WTC11 (cell line): Measurements from ENCODE around the gene MITF. TPM values are rescaled to one million over a fixed set of nuclear protein-coding genes. Genes with fewer than 3 reads are reported as not detected.

Experiments
- ATAC-seq: fragments of 200-7000 bp; cut with Tn5 transposase; 2 replicates; pipeline ENCODE4 v1.10.0; 2021; ENCODE audit warnings: mild to moderate bottlenecking, moderate library complexity
- CTCF ChIA-PET: fragments of 300-600 bp; sonication (Branson Sonifier 250); formaldehyde crosslinking; loops from one replicate; lab custom pipeline; 2021; ENCODE audit warnings: antibody characterized with exemption; lab: Charles Lee
- POLR2A ChIA-PET: fragments of 350-600 bp; sonication (Branson Sonifier 250); formaldehyde crosslinking; loops from one replicate; lab custom pipeline; 2021; ENCODE audit warnings: antibody characterized with exemption; lab: Charles Lee
- DNase-seq: peaks from one replicate; pipeline ENCODE4 v3.0.0; 2021; ENCODE audit warnings: low spot score
- H3K27ac Mint-ChIP-seq: 2 replicates; pipeline ENCODE4 v1.8.0; 2021; ENCODE audit warnings: mixed read lengths
- H3K27me3 Mint-ChIP-seq: 2 replicates; pipeline ENCODE4 v1.8.0; 2021; ENCODE audit warnings: low read depth, mild to moderate bottlenecking, moderate library complexity, mixed read lengths
- H3K36me3 Mint-ChIP-seq: 2 replicates; pipeline ENCODE4 v1.8.0; 2021; ENCODE audit warnings: mixed read lengths
- H3K4me1 Mint-ChIP-seq: 2 replicates; pipeline ENCODE4 v1.8.0; 2022; ENCODE audit warnings: mixed read lengths
- H3K4me3 Mint-ChIP-seq: 2 replicates; pipeline ENCODE4 v1.8.0; 2021; ENCODE audit warnings: mild to moderate bottlenecking, moderate library complexity, mixed read lengths
- H3K9me3 Mint-ChIP-seq: 2 replicates; pipeline ENCODE4 v1.8.0; 2021; ENCODE audit warnings: mixed read lengths
- E2F4 ChIP-seq: sonication (generic); formaldehyde crosslinking; IDR thresholded peaks from 2 replicates; pipeline ENCODE4 v1.8.1; 2022; ENCODE audit warnings: low read depth, mild to moderate bottlenecking, moderate library complexity, missing genetic modification reagents, borderline replicate concordance
- GRHL2 ChIP-seq: fragments of 250-450 bp; sonication (Bioruptor Pico); IDR thresholded peaks from 2 replicates; pipeline ENCODE4 v1.8.0; 2022; ENCODE audit warnings: mild to moderate bottlenecking, moderate library complexity; ENCODE audit not compliant: insufficient replicate concordance, severe bottlenecking
- GTF2I ChIP-seq: fragments of 250-450 bp; sonication (Bioruptor Pico); conservative IDR thresholded peaks from 2 replicates; pipeline ENCODE4 v1.4.0; 2021; ENCODE audit warnings: mild to moderate bottlenecking
- HMGXB4 ChIP-seq: sonication (generic); formaldehyde crosslinking; IDR thresholded peaks from 2 replicates; pipeline ENCODE4 v1.8.1; 2023; ENCODE audit warnings: mild to moderate bottlenecking, moderate library complexity, missing genetic modification reagents
- KAT7 ChIP-seq: sonication (generic); formaldehyde crosslinking; IDR thresholded peaks from 2 replicates; pipeline ENCODE4 v1.8.1; 2023; ENCODE audit warnings: missing genetic modification reagents, mild to moderate bottlenecking, borderline replicate concordance
- PRRX2 ChIP-seq: fragments of 250-450 bp; sonication (Bioruptor Pico); IDR thresholded peaks from 2 replicates; pipeline ENCODE4 v1.8.0; 2021; ENCODE audit warnings: mild to moderate bottlenecking
- RELA ChIP-seq: sonication (generic); formaldehyde crosslinking; IDR thresholded peaks from 2 replicates; pipeline ENCODE4 v1.8.1; 2022; ENCODE audit warnings: missing genetic modification reagents, mild to moderate bottlenecking, borderline replicate concordance
- USF1 ChIP-seq: sonication (generic); formaldehyde crosslinking; IDR thresholded peaks from 2 replicates; pipeline ENCODE4 v1.8.0; 2022; ENCODE audit warnings: mild to moderate bottlenecking, missing genetic modification reagents
- ZNF138 ChIP-seq: sonication (generic); formaldehyde crosslinking; conservative IDR thresholded peaks from 2 replicates; pipeline ENCODE4 v1.8.1; 2022; ENCODE audit warnings: mild to moderate bottlenecking, moderate library complexity, missing genetic modification reagents
- ZNF317 ChIP-seq: sonication (generic); formaldehyde crosslinking; IDR thresholded peaks from 2 replicates; pipeline ENCODE4 v1.8.1; 2023; ENCODE audit warnings: low read depth, mild to moderate bottlenecking, moderate library complexity, missing genetic modification reagents, borderline replicate concordance
- ZNF532 ChIP-seq: fragments of 250-450 bp; sonication (Bioruptor Pico); IDR thresholded peaks from 2 replicates; pipeline ENCODE4 v1.9.0; 2021; ENCODE audit warnings: mild to moderate bottlenecking, borderline replicate concordance
- total RNA-seq: library from RNA; stranded (reverse); gene quantifications from 3 replicates; pipeline ENCODE4 v1.2.3, GENCODE V29; 2021
- TF ChIP-seq, protein P1 (sequence below): fragments of 250-450 bp; sonication (Bioruptor Pico); IDR thresholded peaks from 2 replicates; pipeline ENCODE4 v1.9.0; 2021; ENCODE audit warnings: mild to moderate bottlenecking
- TF ChIP-seq, protein P2 (sequence below): sonication (generic); formaldehyde crosslinking; IDR thresholded peaks from 2 replicates; pipeline ENCODE4 v1.8.0; 2022; ENCODE audit warnings: missing genetic modification reagents
- TF ChIP-seq, protein P3 (sequence below): sonication (generic); formaldehyde crosslinking; IDR thresholded peaks from 2 replicates; pipeline ENCODE4 v1.8.0; 2023; ENCODE audit warnings: missing genetic modification reagents, mild to moderate bottlenecking, borderline replicate concordance
- TF ChIP-seq, protein P4 (sequence below): sonication (generic); formaldehyde crosslinking; IDR thresholded peaks from 2 replicates; pipeline ENCODE4 v1.8.1; 2022; ENCODE audit warnings: mild to moderate bottlenecking, moderate library complexity, missing genetic modification reagents

The MITF gene
- total RNA-seq, 1 experiment from 2014 or later = 1.3 TPM

GRCh38 chr3:69777582-69777967 is 38.3 kb downstream of the MITF start (continued):
- TF ChIP-seq ZNF138 (CRISPR knock-in tag) = no peak
- TF ChIP-seq GTF2I (CRISPR knock-in tag) = no peak
- TF ChIP-seq, protein P1, sequence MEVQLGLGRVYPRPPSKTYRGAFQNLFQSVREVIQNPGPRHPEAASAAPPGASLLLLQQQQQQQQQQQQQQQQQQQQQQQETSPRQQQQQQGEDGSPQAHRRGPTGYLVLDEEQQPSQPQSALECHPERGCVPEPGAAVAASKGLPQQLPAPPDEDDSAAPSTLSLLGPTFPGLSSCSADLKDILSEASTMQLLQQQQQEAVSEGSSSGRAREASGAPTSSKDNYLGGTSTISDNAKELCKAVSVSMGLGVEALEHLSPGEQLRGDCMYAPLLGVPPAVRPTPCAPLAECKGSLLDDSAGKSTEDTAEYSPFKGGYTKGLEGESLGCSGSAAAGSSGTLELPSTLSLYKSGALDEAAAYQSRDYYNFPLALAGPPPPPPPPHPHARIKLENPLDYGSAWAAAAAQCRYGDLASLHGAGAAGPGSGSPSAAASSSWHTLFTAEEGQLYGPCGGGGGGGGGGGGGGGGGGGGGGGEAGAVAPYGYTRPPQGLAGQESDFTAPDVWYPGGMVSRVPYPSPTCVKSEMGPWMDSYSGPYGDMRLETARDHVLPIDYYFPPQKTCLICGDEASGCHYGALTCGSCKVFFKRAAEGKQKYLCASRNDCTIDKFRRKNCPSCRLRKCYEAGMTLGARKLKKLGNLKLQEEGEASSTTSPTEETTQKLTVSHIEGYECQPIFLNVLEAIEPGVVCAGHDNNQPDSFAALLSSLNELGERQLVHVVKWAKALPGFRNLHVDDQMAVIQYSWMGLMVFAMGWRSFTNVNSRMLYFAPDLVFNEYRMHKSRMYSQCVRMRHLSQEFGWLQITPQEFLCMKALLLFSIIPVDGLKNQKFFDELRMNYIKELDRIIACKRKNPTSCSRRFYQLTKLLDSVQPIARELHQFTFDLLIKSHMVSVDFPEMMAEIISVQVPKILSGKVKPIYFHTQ (CRISPR knock-in tag) = no peak

DNA sequence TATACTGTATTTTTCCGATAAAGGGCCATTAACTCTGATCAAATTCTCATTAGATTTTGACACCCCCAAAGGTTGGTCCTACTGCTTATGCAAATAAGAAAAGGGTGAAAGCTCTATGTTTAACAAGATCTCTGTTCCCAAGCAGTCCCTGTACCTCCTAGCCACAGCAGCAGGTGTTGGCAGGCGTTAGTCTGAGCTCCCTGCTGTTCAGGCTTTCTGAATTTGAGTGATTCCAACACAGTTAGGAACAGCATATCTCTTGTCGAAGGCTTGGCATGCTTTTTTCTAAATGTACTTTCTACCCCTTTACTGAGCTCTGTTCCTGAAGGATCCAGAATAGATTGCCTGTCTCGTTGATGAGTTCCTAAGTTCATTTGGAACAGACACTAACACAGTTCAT is 42.3 kb downstream of the MITF start:
- POLR2A ChIA-PET = no interaction called here
- H3K9me3 Mint-ChIP-seq = no peaks in the 10 kb centered on the region
- no peaks in the 10 kb centered on the region for H3K36me3 Mint-ChIP-seq
- H3K4me3 Mint-ChIP-seq = no peak overlapping the region
- no peak for ATAC-seq
- H3K27me3 Mint-ChIP-seq = no peaks in the 10 kb centered on the region
- no peak for DNase-seq
- no peak overlapping the region for H3K27ac Mint-ChIP-seq
- CTCF ChIA-PET = interaction anchor here (0.6 to 1.7 kb wide), 2 partner anchors 90 to 354 kb away, joined by 4 read pairs; no protein-coding TSS in a partner anchor
- no peaks in the 10 kb centered on the region; the same call in 1 of the 2 replicates for H3K4me1 Mint-ChIP-seq
- no peak for TF ChIP-seq E2F4
- TF ChIP-seq, protein P2, sequence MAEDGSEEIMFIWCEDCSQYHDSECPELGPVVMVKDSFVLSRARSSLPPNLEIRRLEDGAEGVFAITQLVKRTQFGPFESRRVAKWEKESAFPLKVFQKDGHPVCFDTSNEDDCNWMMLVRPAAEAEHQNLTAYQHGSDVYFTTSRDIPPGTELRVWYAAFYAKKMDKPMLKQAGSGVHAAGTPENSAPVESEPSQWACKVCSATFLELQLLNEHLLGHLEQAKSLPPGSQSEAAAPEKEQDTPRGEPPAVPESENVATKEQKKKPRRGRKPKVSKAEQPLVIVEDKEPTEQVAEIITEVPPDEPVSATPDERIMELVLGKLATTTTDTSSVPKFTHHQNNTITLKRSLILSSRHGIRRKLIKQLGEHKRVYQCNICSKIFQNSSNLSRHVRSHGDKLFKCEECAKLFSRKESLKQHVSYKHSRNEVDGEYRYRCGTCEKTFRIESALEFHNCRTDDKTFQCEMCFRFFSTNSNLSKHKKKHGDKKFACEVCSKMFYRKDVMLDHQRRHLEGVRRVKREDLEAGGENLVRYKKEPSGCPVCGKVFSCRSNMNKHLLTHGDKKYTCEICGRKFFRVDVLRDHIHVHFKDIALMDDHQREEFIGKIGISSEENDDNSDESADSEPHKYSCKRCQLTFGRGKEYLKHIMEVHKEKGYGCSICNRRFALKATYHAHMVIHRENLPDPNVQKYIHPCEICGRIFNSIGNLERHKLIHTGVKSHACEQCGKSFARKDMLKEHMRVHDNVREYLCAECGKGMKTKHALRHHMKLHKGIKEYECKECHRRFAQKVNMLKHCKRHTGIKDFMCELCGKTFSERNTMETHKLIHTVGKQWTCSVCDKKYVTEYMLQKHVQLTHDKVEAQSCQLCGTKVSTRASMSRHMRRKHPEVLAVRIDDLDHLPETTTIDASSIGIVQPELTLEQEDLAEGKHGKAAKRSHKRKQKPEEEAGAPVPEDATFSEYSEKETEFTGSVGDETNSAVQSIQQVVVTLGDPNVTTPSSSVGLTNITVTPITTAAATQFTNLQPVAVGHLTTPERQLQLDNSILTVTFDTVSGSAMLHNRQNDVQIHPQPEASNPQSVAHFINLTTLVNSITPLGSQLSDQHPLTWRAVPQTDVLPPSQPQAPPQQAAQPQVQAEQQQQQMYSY (CRISPR knock-in tag) = no peak
- no peak for TF ChIP-seq ZNF317 (CRISPR knock-in tag)
- no peak for TF ChIP-seq ZNF532 (CRISPR knock-in tag)
- no peak for TF ChIP-seq PRRX2 (CRISPR knock-in tag)
- no peak for TF ChIP-seq GRHL2
- no peak for TF ChIP-seq HMGXB4 (CRISPR knock-in tag)
- TF ChIP-seq KAT7 (CRISPR knock-in tag) = no peak
- no peak for TF ChIP-seq RELA
- no peak for TF ChIP-seq USF1 (CRISPR knock-in tag)
- TF ChIP-seq, protein P3, sequence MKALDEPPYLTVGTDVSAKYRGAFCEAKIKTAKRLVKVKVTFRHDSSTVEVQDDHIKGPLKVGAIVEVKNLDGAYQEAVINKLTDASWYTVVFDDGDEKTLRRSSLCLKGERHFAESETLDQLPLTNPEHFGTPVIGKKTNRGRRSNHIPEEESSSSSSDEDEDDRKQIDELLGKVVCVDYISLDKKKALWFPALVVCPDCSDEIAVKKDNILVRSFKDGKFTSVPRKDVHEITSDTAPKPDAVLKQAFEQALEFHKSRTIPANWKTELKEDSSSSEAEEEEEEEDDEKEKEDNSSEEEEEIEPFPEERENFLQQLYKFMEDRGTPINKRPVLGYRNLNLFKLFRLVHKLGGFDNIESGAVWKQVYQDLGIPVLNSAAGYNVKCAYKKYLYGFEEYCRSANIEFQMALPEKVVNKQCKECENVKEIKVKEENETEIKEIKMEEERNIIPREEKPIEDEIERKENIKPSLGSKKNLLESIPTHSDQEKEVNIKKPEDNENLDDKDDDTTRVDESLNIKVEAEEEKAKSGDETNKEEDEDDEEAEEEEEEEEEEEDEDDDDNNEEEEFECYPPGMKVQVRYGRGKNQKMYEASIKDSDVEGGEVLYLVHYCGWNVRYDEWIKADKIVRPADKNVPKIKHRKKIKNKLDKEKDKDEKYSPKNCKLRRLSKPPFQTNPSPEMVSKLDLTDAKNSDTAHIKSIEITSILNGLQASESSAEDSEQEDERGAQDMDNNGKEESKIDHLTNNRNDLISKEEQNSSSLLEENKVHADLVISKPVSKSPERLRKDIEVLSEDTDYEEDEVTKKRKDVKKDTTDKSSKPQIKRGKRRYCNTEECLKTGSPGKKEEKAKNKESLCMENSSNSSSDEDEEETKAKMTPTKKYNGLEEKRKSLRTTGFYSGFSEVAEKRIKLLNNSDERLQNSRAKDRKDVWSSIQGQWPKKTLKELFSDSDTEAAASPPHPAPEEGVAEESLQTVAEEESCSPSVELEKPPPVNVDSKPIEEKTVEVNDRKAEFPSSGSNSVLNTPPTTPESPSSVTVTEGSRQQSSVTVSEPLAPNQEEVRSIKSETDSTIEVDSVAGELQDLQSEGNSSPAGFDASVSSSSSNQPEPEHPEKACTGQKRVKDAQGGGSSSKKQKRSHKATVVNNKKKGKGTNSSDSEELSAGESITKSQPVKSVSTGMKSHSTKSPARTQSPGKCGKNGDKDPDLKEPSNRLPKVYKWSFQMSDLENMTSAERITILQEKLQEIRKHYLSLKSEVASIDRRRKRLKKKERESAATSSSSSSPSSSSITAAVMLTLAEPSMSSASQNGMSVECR = no peak
- TF ChIP-seq, protein P4, sequence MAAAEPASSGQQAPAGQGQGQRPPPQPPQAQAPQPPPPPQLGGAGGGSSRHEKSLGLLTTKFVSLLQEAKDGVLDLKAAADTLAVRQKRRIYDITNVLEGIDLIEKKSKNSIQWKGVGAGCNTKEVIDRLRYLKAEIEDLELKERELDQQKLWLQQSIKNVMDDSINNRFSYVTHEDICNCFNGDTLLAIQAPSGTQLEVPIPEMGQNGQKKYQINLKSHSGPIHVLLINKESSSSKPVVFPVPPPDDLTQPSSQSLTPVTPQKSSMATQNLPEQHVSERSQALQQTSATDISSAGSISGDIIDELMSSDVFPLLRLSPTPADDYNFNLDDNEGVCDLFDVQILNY = no peak
